Left ventricle myocardium inferior (tissue), 1 donor: Measurements from ENCODE around the gene TBX2. TPM values are rescaled to one million over a fixed set of nuclear protein-coding genes. Genes with fewer than 3 reads are reported as not detected.
"Not testable (repeated sequence)": the region's sequence is repeated elsewhere in the genome, so short reads cannot be mapped to it uniquely, and the experiment has no call there.

ENCODE experiments used
- DNase-seq: peaks from one replicate; pipeline ENCODE4 v3.0.0-alpha.2; 2020
- H3K27ac ChIP-seq: fragments of 200-600 bp; replicated peaks from 2 replicates; pipeline ENCODE4 v1.8.0; 2021
- H3K27me3 ChIP-seq: fragments of 200-600 bp; 2 replicates; pipeline ENCODE4 v1.8.0; 2021; ENCODE audit warnings: low read depth
- H3K36me3 ChIP-seq: fragments of 200-600 bp; 2 replicates; pipeline ENCODE4 v1.8.0; 2021
- H3K4me1 ChIP-seq: fragments of 200-600 bp; 2 replicates; pipeline ENCODE4 v1.8.0; 2021
- H3K4me3 ChIP-seq: fragments of 200-600 bp; 2 replicates; pipeline ENCODE4 v1.8.0; 2021; ENCODE audit warnings: mild to moderate bottlenecking, moderate library complexity
- H3K9me3 ChIP-seq: fragments of 200-600 bp; replicated peaks from 2 replicates; pipeline ENCODE4 v1.8.0; 2021
- intact Hi-C: fragments of 100-400 bp; cut with micrococcal nuclease; formaldehyde crosslinking; loops from one replicate; pipeline ENCODE4 v1.11.0; 2022
- total RNA-seq: library from RNA; stranded (reverse); fragmentation: NEBNext Ultra II Directional; extraction: Animal tissue kit (Norgen Biotek cat#: 25700); gene quantifications from one replicate; pipeline ENCODE4 v1.2.1, GENCODE V29; 2021
- TF ChIP-seq, protein P1 (sequence below): fragments of 200-600 bp; IDR thresholded peaks from 2 replicates; pipeline ENCODE4 v1.8.0; 2021; ENCODE audit warnings: antibody characterized with exemption, mild to moderate bottlenecking, borderline replicate concordance
- donor health status: DM: no; HTN: yes; CAD: no; lungs with severe emphysema.

TBX2 gene
- total RNA-seq, 1 donor from 2014 or later = 8.2 TPM

DNA sequence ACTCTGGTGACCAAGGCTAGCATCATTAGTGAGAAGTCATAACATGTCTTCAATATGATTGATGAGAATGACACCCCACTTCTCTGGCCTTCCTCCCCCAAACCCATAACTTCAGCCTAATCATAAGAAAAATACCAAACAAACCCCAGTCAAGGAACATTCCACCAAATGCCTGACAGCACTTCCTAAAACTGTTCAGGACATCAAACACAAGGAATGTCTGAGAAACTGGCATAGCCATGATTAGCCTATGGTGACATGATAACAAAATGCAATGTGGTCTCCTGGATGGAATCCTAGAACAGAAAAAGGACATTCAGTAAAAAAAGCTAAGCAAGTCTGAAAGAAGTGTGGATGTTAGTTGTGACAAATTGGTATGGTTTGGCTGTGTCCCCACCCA, 27.9 kb downstream of the TBX2 start:
- H3K9me3 ChIP-seq = no peaks in the 10 kb centered on the region
- H3K27ac ChIP-seq = no peak overlapping the region
- H3K36me3 ChIP-seq = no peaks in the 10 kb centered on the region
- TF ChIP-seq, protein P1, sequence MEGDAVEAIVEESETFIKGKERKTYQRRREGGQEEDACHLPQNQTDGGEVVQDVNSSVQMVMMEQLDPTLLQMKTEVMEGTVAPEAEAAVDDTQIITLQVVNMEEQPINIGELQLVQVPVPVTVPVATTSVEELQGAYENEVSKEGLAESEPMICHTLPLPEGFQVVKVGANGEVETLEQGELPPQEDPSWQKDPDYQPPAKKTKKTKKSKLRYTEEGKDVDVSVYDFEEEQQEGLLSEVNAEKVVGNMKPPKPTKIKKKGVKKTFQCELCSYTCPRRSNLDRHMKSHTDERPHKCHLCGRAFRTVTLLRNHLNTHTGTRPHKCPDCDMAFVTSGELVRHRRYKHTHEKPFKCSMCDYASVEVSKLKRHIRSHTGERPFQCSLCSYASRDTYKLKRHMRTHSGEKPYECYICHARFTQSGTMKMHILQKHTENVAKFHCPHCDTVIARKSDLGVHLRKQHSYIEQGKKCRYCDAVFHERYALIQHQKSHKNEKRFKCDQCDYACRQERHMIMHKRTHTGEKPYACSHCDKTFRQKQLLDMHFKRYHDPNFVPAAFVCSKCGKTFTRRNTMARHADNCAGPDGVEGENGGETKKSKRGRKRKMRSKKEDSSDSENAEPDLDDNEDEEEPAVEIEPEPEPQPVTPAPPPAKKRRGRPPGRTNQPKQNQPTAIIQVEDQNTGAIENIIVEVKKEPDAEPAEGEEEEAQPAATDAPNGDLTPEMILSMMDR = no peak
- no peak for DNase-seq
- H3K27me3 ChIP-seq = peaks cover 66% of the 10 kb centered on the region
- no peaks in the 10 kb centered on the region for H3K4me1 ChIP-seq
- intact Hi-C loops = no loop called here
- no peak overlapping the region for H3K4me3 ChIP-seq

DNA sequence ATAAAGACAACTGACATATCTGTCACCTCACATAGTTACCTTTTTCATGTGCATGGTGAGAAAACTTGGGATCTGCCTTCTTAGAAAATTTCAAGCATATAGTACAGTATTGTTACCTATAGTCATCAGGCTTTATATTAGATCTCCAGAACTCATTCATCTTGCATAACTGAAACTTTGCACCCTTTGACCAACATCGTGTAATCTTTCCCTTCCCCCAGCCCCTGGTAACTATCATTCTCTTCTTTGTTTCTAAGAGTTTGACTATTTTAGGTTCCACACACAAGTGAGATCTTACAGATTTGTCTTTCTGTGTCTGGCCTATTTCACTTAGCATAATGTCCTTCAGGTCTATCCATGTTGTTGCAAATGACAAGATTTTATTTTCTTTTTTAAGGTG, 29.6 kb downstream of the TBX2 start:
- Histone ChIP-seq H3K4me1 (no peaks in the 10 kb centered on the region), H3K36me3 (no peaks in the 10 kb centered on the region), H3K27ac (no peak overlapping the region), H3K27me3 (peaks cover 49% of the 10 kb centered on the region), H3K4me3 (no peak overlapping the region), H3K9me3 (peaks cover under 1% of the 10 kb centered on the region)
- TF ChIP-seq, protein P1 = no peak
- intact Hi-C loops = no loop called here
- no peak for DNase-seq

DNA sequence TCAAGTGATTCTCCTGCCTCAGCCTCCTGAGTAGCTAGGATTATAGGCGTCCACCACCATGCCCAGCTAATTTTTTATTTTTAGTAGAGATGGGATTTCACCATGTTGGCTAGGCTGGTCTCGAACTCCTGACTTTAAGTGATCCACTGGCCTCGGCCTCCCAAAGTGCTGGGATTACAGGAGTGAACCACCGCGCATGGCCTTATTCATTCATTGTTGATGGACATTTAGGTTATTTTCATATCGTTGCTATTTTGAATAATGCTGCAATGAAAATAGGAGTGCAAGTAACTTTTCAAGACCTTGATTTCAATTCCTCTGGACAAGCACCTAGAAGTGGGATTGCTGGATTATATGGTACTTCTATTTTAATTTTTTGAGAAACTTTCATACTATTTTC, 30.2 kb downstream of the TBX2 start:
- H3K4me1 ChIP-seq, H3K4me3 ChIP-seq, DNase-seq, H3K9me3 ChIP-seq, H3K36me3 ChIP-seq, intact Hi-C loops, H3K27ac ChIP-seq: not testable (repeated sequence)
- peaks cover 49% of the 10 kb centered on the region for H3K27me3 ChIP-seq

DNA sequence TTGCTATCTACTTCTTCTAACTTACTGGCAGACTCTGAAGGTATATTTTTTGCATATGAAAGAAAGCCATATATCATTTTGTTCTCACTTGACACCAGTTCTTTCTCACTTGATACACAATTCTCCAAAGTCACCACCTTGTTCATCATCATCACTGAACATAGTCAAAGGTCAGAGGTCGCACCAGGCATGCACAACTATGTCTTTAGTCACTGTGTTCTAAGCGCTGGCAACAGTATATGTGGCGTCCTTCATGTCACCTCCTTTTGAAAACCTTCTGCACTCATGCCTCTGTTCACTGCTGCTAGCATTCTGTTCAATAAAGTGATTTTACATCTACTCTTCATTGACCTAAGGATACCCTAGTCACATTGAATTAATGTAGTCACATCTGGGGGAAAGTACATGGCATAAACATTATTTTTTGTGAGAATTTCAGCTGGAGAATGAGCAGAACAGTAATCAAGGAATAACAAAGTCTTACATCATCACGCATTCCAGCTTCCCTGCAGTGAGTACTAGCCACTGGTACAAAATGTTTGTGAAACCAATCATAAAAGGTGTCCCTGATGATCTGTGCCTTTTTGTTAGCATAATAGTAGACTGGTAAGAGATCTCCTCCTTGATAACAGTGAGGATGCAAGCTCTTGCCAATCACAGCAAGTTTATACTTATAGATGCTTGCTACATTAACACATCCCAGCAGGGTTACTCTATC, 32.1 kb downstream of the TBX2 start:
- no peak for DNase-seq
- TF ChIP-seq, protein P1 = no peak
- Histone ChIP-seq H3K4me1 (no peaks in the 10 kb centered on the region), H3K27ac (no peak overlapping the region), H3K27me3 (peaks cover 30% of the 10 kb centered on the region), H3K9me3 (peaks cover 25% of the 10 kb centered on the region), H3K4me3 (no peak overlapping the region), H3K36me3 (no peaks in the 10 kb centered on the region)
- intact Hi-C loops = no loop called here

DNA sequence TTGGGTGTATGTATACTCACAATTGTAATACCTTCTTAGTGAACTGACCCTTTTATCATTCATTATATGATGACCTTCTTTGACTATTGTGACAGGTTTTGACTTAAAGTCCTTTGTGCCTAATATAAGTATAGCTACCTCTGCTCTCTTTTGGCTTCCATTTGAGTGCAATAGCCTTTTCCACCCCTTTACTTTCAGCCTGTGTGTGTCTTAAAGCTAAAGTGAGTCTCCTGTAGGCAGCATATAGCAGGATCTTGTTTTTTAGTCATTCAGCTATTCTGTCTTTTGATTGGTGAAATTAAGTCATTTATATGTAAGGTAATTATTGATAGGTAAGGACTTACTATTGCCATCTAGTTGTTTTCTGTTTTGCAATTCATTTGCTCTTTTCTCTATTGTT, 36.6 kb downstream of the TBX2 start:
- Histone ChIP-seq H3K9me3 (peaks cover 41% of the 10 kb centered on the region), H3K4me1 (no peaks in the 10 kb centered on the region), H3K27ac (no peak overlapping the region), H3K36me3 (no peaks in the 10 kb centered on the region), H3K27me3 (peaks cover 36% of the 10 kb centered on the region), H3K4me3 (no peak overlapping the region)
- DNase-seq = no peak
- TF ChIP-seq, protein P1 = no peak
- intact Hi-C loops = no loop called here

DNA sequence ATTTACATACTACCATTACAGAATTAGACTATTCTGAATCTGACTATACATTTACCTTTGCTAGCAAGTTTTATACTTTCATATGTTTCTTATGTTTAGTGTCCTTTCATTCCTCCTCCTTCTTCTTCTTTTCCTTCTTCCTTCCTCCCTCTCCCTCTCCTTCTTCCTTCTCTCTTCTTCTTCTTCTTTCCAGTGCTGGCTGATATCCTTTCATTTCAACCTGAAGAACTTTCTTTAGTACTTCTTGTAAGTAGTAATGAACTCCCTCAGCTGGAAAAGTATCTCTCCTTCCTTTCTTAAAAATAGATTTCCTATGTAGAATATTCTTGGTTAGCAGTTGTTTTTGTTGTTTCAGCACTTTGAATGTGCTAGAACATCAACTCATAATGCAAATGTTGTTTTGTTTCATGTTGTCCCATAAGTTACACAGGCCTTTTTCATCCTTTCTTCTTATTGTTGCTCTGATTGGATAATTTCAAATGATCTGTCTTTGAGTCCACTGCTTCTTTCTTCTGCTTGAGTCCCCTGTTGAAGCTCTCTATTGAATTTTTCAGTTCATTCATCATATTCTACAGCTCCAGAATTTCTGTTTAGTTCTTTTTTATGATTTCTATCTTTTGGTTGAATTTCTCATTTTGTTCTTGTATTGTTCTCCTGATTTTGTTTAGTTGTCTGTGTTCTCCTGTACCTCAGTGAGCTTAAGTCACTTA, 37.5 kb downstream of the TBX2 start:
- peaks cover 41% of the 10 kb centered on the region for H3K9me3 ChIP-seq
- H3K4me1 ChIP-seq = no peaks in the 10 kb centered on the region
- intact Hi-C loops = no loop called here
- no peaks in the 10 kb centered on the region for H3K36me3 ChIP-seq
- H3K27ac ChIP-seq = no peak overlapping the region
- no peak overlapping the region for H3K4me3 ChIP-seq
- no peak for DNase-seq
- H3K27me3 ChIP-seq = peaks cover 43% of the 10 kb centered on the region
- TF ChIP-seq, protein P1 = no peak
